ENCODE results near the gene ABT1. TPM values are rescaled to one million over a fixed set of nuclear protein-coding genes. Genes with fewer than 3 reads are reported as not detected.

The ABT1 gene
- total RNA-seq, 1 experiment from 2014 or later = 18.8 TPM

DNA sequence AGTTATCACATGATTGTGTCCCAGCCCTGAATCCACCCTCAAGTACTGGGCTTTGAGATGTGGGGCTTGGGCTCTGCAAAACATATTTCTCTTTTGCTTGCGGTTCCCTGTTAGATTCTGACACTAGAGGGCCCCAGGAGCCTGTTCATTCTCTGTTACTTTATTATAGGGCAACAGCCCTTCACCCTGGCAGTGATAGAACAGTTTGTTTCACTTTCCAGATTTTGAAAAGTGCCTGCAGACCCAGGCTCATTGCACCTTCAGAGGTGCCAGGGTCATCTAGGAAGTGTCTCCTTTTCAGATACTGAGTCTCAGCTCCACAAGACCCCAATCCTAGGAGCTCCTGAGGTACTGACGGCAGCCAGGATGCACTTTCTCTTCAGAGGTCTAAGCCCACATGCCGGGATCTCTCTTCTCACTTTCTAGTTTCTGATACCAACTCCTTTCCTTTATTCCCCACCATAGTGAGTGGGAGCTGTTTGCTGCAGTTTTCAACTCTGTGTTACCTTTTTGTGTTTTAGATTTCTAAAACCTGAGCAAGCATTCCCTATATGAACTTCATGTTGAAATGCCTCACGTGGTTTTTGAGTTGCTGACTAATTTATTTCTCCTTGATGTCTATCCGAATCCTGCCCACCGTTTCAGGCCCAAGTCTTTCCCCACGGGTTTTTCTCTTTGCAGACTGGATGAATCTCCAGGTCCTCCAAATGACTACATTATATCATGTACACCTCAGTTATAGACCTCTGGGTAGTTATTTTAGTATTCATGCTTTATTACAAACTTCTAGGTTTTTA lies 10.9 kb downstream of the ABT1 start:
- Mint-ChIP-seq H3K4me1 (ENCODE audit: low read depth, unreplicated experiment) (peaks cover 7% of the 10 kb centered on the region), H3K27me3 (ENCODE audit: unreplicated experiment) (peaks cover 16% of the 10 kb centered on the region), H3K36me3 (ENCODE audit: insufficient read depth, unreplicated experiment) (no peaks in the 10 kb centered on the region), H3K9me3 (ENCODE audit: low read depth, unreplicated experiment) (no peaks in the 10 kb centered on the region), H3K27ac (ENCODE audit: unreplicated experiment) (no peak overlapping the region), H3K4me3 (ENCODE audit: low read depth, unreplicated experiment) (peak overlapping the region; percentile 17)
- peak; percentile 74 for DNase-seq
- TF ChIP-seq, protein P1, sequence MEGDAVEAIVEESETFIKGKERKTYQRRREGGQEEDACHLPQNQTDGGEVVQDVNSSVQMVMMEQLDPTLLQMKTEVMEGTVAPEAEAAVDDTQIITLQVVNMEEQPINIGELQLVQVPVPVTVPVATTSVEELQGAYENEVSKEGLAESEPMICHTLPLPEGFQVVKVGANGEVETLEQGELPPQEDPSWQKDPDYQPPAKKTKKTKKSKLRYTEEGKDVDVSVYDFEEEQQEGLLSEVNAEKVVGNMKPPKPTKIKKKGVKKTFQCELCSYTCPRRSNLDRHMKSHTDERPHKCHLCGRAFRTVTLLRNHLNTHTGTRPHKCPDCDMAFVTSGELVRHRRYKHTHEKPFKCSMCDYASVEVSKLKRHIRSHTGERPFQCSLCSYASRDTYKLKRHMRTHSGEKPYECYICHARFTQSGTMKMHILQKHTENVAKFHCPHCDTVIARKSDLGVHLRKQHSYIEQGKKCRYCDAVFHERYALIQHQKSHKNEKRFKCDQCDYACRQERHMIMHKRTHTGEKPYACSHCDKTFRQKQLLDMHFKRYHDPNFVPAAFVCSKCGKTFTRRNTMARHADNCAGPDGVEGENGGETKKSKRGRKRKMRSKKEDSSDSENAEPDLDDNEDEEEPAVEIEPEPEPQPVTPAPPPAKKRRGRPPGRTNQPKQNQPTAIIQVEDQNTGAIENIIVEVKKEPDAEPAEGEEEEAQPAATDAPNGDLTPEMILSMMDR (IDR thresholded peaks at IDR 0.05; ENCODE audit: unreplicated experiment) = peak; percentile 49
- CTCF ChIA-PET = interaction anchor here (1.0 to 1.2 kb wide), 2 partner anchors 52 to 519 kb away, joined by 3 read pairs; partner anchors contain the start of gene ZNF322
- BruUV-seq (replicated peaks) = no TSS peak
- intact Hi-C loops (cut with micrococcal nuclease; ENCODE audit: unreplicated experiment) = loop anchor here (1.0 to 2.0 kb wide), 3 partner anchors 472 to 551 kb away; no protein-coding TSS in a partner anchor

GRCh38 chr6:26609463-26609862 lies 12.7 kb downstream of the ABT1 start:
- Mint-ChIP-seq H3K27me3 (ENCODE audit: unreplicated experiment) (peaks cover 34% of the 10 kb centered on the region), H3K4me1 (ENCODE audit: low read depth, unreplicated experiment) (peaks cover 15% of the 10 kb centered on the region), H3K4me3 (ENCODE audit: low read depth, unreplicated experiment) (no peak overlapping the region), H3K9me3 (ENCODE audit: low read depth, unreplicated experiment) (no peaks in the 10 kb centered on the region), H3K27ac (ENCODE audit: unreplicated experiment) (no peak overlapping the region), H3K36me3 (ENCODE audit: insufficient read depth, unreplicated experiment) (peaks cover 7% of the 10 kb centered on the region)
- TF ChIP-seq, protein P1 (IDR thresholded peaks at IDR 0.05; ENCODE audit: unreplicated experiment) = no peak
- BruUV-seq (replicated peaks) = no TSS peak
- intact Hi-C loops (cut with micrococcal nuclease; ENCODE audit: unreplicated experiment) = no loop called here
- CTCF ChIA-PET = no interaction called here
- DNase-seq = no peak

DNA sequence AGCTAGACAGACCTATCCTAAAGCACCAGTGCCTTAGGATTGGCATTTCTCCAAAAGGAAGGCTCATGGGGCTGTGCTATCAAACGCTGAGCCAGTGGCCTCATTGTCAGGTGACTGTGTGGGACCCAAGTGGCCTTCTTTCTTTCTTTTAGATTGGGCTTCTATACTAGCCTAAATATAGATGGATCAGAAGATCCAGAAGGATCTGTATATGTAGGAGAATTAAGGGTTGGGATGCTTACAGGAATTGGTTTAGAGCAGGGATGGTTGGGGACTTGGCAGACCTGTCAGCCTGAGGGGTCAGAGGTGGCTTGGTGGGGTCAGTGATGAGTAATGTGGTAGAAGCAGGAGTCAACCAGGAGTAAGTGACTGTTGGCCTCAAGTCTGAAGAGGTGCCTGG lies 14.8 kb downstream of the ABT1 start:
- Mint-ChIP-seq H3K27me3 (ENCODE audit: unreplicated experiment) (peaks cover 46% of the 10 kb centered on the region), H3K4me1 (ENCODE audit: low read depth, unreplicated experiment) (peaks cover 15% of the 10 kb centered on the region), H3K9me3 (ENCODE audit: low read depth, unreplicated experiment) (no peaks in the 10 kb centered on the region), H3K4me3 (ENCODE audit: low read depth, unreplicated experiment) (no peak overlapping the region), H3K27ac (ENCODE audit: unreplicated experiment) (no peak overlapping the region), H3K36me3 (ENCODE audit: insufficient read depth, unreplicated experiment) (peaks cover 7% of the 10 kb centered on the region)
- TF ChIP-seq, protein P1 (IDR thresholded peaks at IDR 0.05; ENCODE audit: unreplicated experiment) = no peak
- CTCF ChIA-PET = interaction anchor here (1.1 kb wide), 1 partner anchor 16 kb away, joined by 3 read pairs; no protein-coding TSS in a partner anchor
- BruUV-seq (replicated peaks) = no TSS peak
- intact Hi-C loops (cut with micrococcal nuclease; ENCODE audit: unreplicated experiment) = no loop called here
- DNase-seq = no peak

GRCh38 chr6:26613201-26613600 lies 16.4 kb downstream of the ABT1 start:
- peaks cover 46% of the 10 kb centered on the region for H3K27me3 Mint-ChIP-seq (ENCODE audit: unreplicated experiment)
- CTCF ChIA-PET = no interaction called here
- TF ChIP-seq, protein P1 (IDR thresholded peaks at IDR 0.05; ENCODE audit: unreplicated experiment) = no peak

More at GRCh38 chr6:26613201-26613600, 16.4 kb downstream of the ABT1 start:
- Mint-ChIP-seq H3K4me3 (ENCODE audit: low read depth, unreplicated experiment) (peak overlapping the region; percentile 74), H3K4me1 (ENCODE audit: low read depth, unreplicated experiment) (peaks cover 8% of the 10 kb centered on the region), H3K9me3 (ENCODE audit: low read depth, unreplicated experiment) (no peaks in the 10 kb centered on the region), H3K27ac (ENCODE audit: unreplicated experiment) (no peak overlapping the region), H3K36me3 (ENCODE audit: insufficient read depth, unreplicated experiment) (peaks cover 7% of the 10 kb centered on the region)
- BruUV-seq (replicated peaks) = no TSS peak
- no peak for DNase-seq
- intact Hi-C loops (cut with micrococcal nuclease; ENCODE audit: unreplicated experiment) = no loop called here

All from Calu3 (cell line).